Measurements from ENCODE around the gene SLC22A17. TPM values are rescaled to one million over a fixed set of nuclear protein-coding genes. Genes with fewer than 3 reads are reported as not detected.

Gene SLC22A17
- total and polyA plus RNA-seq, 2 of the 13 experiments (the other 11 are each of a cell fraction or from before 2014, with no cell fraction given), result 0.95 to 1.1 TPM

GRCh38 chr14:23301288-23301968 is 51.3 kb downstream of the SLC22A17 start (continued):
- TF ChIP-seq EHMT2 (IDR thresholded peaks at IDR 0.05; ENCODE audit: borderline replicate concordance, low read depth, low read length) (no peak), ZFP36 (IDR thresholded peaks at IDR 0.05; ENCODE audit: borderline replicate concordance, low read depth, low read length, partially characterized antibody) (no peak), ZBTB33 (CRISPR knock-in tag; IDR thresholded peaks at IDR 0.05) (peak; percentile 82), CHCHD3 (CRISPR knock-in tag; IDR thresholded peaks at IDR 0.05) (peak; percentile 73; the same call in 1 of the 2 replicates), ELK4 (CRISPR knock-in tag; IDR thresholded peaks at IDR 0.05; ENCODE audit: borderline replicate concordance) (peak; percentile 47; the same call in 1 of the 2 replicates), KLF6 (CRISPR knock-in tag; IDR thresholded peaks at IDR 0.05) (peak; percentile 54), ZSCAN9 (CRISPR knock-in tag; IDR thresholded peaks at IDR 0.05; ENCODE audit: borderline replicate concordance) (peak; percentile 41; the same call in 1 of the 2 replicates), ZNF382 (CRISPR knock-in tag; IDR thresholded peaks at IDR 0.05; ENCODE audit: borderline replicate concordance) (no peak), MYNN (CRISPR knock-in tag; IDR thresholded peaks at IDR 0.05; ENCODE audit: low read depth) (peak; percentile 90), KLF16 (CRISPR knock-in tag; IDR thresholded peaks at IDR 0.05) (peak in 1 of 2 experiments; percentile 82; a peak in 1 of 4 replicates), PHF8 (CRISPR knock-in tag; IDR thresholded peaks at IDR 0.05) (peak; percentile 81), NCOA5 (CRISPR knock-in tag; IDR thresholded peaks at IDR 0.05) (no peak), ZNF446 (CRISPR knock-in tag; IDR thresholded peaks at IDR 0.05) (0 out of 2 replicates have a peak, but pooled peaks have one; percentile 5), NONO (IDR thresholded peaks at IDR 0.05) (no peak), NONO (CRISPR knock-in tag; conservative IDR thresholded peaks at IDR 0.05) (no peak), ZFX (CRISPR knock-in tag; IDR thresholded peaks at IDR 0.05; ENCODE audit: low read depth) (no peak), IRF2 (CRISPR knock-in tag; IDR thresholded peaks at IDR 0.05) (peak; percentile 81), FOXJ3 (CRISPR knock-in tag; IDR thresholded peaks at IDR 0.05; ENCODE audit: borderline replicate concordance) (no peak; the same call in 1 of the 2 replicates), NKX3-1 (CRISPR knock-in tag; IDR thresholded peaks at IDR 0.05) (peak; percentile 94), ZNF784 (CRISPR knock-in tag; IDR thresholded peaks at IDR 0.05; ENCODE audit: borderline replicate concordance) (no peak; the same call in 1 of the 2 replicates)
